NCI-H226 (cell line): ENCODE data around the gene FAM78A.

Experiments
- DNase-seq: peaks from one replicate; pipeline ENCODE4 v3.0.0-alpha.2; 2015

Gene FAM78A

GRCh38 chr9:131302244-131303075 lies 26.1 kb upstream of the FAM78A start:
- DNase-seq = no peak

DNA sequence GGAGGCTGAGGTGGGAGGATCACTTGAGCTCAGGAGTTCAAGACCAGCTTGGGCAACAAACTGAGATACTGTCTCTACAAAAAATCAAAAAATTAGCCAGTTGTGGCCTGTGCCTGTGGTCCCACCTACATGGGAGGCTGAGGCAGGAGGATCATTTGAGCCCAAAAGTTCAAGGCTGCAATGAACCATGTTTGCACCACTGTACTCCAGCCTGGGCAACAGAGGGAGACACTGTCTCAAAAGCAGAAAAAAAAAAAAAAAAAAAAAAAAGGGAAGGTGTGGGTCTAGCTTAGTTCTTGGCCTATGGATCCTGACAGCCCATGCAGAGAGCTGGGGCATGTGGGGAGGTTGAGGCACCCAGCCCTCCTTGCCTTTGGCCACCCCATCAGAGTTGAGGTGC lies 24.1 kb upstream of the FAM78A start:
- no peak for DNase-seq

DNA sequence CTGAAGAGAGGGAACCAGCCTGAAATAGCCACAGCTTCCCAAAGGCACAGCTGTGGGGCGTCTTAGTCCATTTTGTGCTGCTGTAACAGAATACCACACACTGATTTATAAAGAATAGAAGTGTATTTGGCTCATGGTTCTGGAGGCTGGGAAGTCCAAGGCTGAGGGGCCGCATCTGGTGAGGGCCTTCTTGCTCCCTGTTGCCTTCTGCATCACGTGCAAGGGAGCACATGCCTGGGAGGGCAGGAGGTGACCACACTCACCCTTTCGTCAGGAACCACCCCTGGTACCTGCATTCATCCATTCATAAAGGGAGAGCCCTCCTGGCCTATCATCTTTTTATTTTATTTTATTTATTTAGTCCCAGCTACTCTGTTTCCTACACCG lies 23.6 kb upstream of the FAM78A start:
- no peak for DNase-seq

- DNase-seq = no peak
Measured at GRCh38 chr9:131299346-131299960, 23.1 kb upstream of the FAM78A start.

DNA sequence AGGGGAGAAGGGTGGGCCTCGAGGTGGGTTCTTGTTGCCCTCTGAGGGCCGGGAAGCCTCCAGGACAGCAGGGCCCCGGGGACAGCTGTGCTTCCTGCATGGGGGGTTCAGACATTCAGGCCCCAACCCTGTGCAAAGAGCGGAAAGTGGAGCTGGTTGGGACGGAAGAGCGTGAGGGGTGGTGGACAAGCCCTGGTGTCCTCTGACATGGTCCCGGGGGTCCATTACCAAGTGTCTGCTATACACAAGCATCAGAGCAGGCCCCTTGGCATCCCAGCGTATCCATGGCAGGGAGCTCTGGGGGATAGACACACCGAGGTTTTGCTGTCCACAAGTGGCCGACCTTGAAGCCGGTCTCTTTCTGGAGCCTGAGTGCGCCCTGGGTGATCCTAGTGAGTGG lies 22.5 kb upstream of the FAM78A start:
- no peak for DNase-seq

DNA sequence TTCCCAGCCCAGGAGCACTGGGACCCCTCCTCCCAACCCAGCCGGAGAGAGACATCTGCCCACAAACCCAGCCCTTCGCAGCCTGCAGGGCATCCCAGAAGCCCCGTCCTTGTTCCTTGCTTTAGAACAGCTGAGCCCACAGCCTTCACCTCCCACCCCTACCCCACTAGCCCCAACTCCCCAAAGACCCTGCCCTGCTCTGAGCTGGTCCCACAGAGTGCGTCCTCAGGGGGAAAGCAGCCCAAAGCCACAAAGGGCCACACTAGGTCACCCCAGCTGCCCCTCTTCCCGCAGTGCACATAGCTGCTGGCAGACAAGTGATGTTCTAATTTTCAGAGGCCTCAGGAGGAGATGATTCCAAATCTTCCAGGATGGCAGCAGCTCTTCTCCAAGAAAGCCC lies 22.0 kb upstream of the FAM78A start:
- DNase-seq = no peak

DNA sequence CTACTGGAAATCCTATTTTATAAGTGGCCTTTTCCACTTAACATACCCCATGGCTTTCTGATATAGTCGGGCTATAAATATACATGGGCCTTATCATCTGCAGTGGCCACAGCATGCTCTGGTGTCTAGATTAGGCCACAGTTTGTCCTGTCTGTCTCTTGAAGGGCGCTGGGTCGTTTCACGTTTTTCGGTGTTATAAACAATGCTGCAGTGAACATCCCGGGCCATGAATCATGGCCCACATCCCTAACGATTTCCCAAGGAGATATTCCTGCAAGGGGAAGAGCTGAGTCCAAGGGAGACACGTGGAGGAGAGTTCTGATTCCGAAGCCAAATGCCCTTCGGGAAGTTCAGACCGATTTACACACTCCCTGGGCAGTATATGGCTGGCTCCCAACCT lies 21.6 kb upstream of the FAM78A start:
- no peak for DNase-seq

GRCh38 chr9:131296906-131297500 lies 20.7 kb upstream of the FAM78A start:
- DNase-seq = no peak

DNA sequence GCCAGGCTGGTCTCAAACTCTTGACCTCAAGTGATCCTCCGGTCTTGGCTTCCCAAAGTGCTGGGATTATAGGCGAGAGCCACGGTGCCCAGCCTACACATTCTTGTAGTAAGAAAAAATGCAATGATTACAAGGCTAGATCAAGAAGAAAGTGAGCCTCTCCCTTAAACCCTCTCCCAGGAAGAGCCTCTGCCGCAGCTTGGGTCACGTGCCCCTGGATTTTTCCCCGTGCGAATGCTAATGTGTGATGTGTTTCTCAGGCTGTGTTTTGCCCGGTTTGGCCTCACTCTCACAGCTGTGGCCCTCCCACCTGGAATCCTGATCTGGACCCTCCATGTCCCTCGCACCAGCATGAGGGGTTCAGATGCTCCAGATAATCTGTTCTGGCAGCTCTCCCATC lies 20.1 kb upstream of the FAM78A start:
- no peak for DNase-seq

DNA sequence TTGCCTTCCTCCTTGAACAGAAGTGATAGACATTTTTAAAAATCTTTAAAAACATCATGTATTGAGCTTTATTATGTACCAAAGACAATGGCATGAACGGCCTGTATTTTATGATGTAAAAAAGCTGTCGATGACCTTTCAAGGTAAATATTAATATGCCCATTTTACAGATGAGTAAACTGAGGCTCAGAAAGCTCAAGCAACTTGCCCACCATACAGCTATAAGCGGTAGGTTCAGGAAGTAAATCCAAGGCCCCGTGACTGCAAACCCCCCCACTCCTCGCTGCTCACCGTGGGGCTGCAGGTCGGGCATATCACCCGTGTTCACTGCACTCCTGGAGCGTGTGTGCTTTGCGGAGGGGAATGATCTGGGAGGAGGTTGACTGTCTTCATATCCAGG lies 16.6 kb upstream of the FAM78A start:
- no peak for DNase-seq

DNA sequence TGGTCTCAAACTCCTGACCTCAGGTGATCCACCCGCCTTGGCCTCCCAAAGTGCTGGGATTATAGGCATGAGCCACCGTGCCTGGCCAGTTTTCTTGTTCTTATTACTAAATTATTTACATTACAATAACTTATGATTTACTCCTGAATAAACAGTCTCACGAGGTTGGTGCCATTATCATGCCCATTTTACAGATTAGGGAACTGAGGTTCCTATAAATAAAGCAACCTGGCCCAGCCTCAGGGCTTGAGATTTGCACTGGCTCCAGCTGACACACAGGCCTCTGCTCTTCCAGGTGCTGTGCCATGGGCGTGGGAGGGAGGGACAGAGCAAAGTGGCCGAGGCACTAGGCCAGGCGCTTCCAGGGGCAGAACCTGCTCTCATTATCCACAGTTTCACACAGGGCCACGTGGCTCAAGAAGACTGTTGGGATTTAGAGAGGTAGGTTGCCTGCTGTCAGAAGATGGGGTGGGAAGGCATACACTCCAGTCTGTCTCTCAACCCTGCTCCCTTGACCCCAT lies 15.5 kb upstream of the FAM78A start:
- no peak for DNase-seq

- no peak for DNase-seq
Measured at GRCh38 chr9:131290767-131291370, 14.6 kb upstream of the FAM78A start.

GRCh38 chr9:131290036-131290766 lies 13.9 kb upstream of the FAM78A start:
- DNase-seq = no peak

DNA sequence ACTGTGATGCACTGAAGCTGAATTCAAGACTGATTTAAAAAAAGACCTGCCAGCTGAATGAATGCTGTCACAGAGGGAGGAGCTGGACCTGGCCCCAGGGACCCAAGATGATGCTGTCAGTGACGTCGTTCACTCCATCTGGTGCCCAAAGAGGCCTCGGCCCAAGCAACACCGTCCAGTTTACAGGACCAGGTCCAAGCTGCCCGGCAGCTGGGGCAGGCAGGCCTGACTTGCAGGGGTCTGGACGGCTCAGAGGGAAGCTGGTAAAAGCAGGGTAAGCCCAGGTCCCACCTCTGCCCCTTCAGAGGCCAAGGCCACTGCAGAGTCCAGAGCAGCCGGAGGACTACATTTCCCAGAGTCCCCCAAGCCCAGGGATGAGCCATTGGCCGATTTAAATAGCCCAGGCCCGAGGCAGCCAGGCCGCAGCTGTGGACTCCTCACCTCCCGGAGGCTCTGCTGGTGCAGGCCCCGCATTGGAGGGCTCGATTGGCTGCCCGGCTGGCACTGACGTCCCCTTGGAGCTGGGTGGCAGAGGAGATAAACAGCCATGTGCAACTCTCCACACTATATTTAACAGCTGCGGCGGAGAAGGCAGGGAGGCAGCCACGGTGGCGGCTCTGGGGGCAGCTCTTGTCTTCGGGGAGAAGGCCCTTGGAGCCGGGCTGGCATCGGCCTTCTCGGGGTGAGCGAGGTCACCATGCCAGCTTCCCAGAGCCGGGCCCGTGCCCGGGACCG lies 13.2 kb upstream of the FAM78A start, which contains the start of gene PLPP7:
PLPP7 (plus strand) TSS at position 423 of the 735 bp plus-strand sequence; CDS start at position 698, 275 bp downstream.
- DNase-seq = no peak

DNA sequence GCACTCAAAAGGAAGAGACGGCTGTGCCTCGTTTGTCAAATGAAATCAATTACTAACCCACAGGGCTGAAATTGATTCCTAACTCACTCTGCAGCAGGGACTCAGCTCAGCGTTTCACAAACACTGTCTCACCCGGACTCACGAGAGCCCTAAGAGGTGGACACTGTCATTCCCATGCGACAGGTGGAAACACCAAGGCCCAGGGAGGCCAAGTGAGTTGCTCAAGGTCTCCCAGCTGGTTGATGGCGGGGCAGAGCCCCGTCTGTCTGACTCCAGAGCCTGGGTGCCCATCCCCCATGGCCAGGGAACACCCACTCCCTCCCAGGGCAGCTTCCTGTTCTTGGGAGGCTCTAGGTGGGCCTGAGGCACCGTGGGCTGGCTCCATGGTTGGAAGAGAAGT lies 11.9 kb upstream of the FAM78A start:
- no peak for DNase-seq

GRCh38 chr9:131287359-131287758 lies 11.0 kb upstream of the FAM78A start:
- DNase-seq = no peak

DNA sequence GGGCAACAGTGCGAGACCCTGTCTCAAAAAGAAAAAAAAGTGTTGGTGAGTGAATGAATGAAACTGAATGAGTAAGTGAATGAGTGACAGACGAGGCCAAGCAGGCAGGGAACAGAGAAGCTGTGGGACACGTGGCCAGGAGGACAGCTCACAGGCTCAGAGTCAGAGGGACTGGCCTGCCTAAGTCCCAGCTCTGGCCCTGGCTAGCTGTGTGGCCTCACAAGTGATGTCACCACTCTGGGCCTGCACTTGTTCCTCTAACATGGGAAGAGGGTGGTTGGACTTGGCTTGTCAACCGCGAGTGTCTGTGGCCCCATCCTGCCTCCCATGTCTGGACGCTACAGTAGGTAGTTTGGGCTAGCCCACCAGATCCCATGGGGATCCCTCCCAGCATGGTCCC lies 8.5 kb upstream of the FAM78A start:
- no peak for DNase-seq

- no peak for DNase-seq
Measured at GRCh38 chr9:131282688-131283422, 6.5 kb upstream of the FAM78A start.

- no peak for DNase-seq
Measured at GRCh38 chr9:131282175-131282574, 5.9 kb upstream of the FAM78A start.

GRCh38 chr9:131281119-131281965 lies 5.0 kb upstream of the FAM78A start:
- DNase-seq = no peak
